ENCODE data around the gene WDSUB1.

- TF ChIP-seq CTCF (conservative IDR thresholded peaks at IDR 0.05; ENCODE audit: low read length) (no peak), EZH2phosphoT487 (IDR thresholded peaks at IDR 0.05; ENCODE audit: borderline replicate concordance, low read depth, low read length) (no peak)
Observed at GRCh38 chr2:159298967-159299366, 12.5 kb upstream of the WDSUB1 start.
